Progenitor cell of endocrine pancreas (in vitro differentiated cells): ENCODE results near the gene PGAP6. TPM values are rescaled to one million over a fixed set of nuclear protein-coding genes. Genes with fewer than 3 reads are reported as not detected.
A peak's percentile ranks its signal among the peaks of the same experiment; 100 is the strongest.
"Not testable (repeated sequence)": the region's sequence is repeated elsewhere in the genome, so short reads cannot be mapped to it uniquely, and the experiment has no call there.

Experiments
- DNase-seq: peaks from one replicate; pipeline ENCODE4 v3.0.0; 2021; ENCODE audit warnings: low spot score; ENCODE audit not compliant: unreplicated experiment
- H3K27ac Mint-ChIP-seq: 2 replicates; pipeline ENCODE4 v1.8.0; 2021; ENCODE audit warnings: mild to moderate bottlenecking, moderate library complexity, mixed read lengths
- H3K27me3 Mint-ChIP-seq: 2 replicates; pipeline ENCODE4 v1.8.0; 2021; ENCODE audit warnings: mixed read lengths
- H3K36me3 Mint-ChIP-seq: 2 replicates; pipeline ENCODE4 v1.8.0; 2022; ENCODE audit warnings: mixed read lengths; ENCODE audit not compliant: insufficient read depth
- H3K4me1 Mint-ChIP-seq: 2 replicates; pipeline ENCODE4 v1.8.0; 2021; ENCODE audit warnings: low read depth, mixed read lengths
- H3K4me3 Mint-ChIP-seq: 2 replicates; pipeline ENCODE4 v1.8.0; 2021; ENCODE audit warnings: low read depth, mild to moderate bottlenecking, moderate library complexity, mixed read lengths
- H3K9me3 Mint-ChIP-seq: 2 replicates; pipeline ENCODE4 v1.8.0; 2021; ENCODE audit warnings: low read depth, mixed read lengths
- total RNA-seq: library from RNA; stranded (reverse); gene quantifications from 2 replicates; pipeline ENCODE4 v1.2.1, GENCODE V29; 2021
- TF ChIP-seq, protein P1 (sequence below): fragments of 200-600 bp; sonication (generic); IDR thresholded peaks from one replicate; pipeline ENCODE4 v1.5.0; 2021; ENCODE audit warnings: antibody characterized with exemption, mild to moderate bottlenecking; ENCODE audit not compliant: unreplicated experiment

The PGAP6 gene
- total RNA-seq, 1 donor from 2014 or later: 92.9 TPM

DNA sequence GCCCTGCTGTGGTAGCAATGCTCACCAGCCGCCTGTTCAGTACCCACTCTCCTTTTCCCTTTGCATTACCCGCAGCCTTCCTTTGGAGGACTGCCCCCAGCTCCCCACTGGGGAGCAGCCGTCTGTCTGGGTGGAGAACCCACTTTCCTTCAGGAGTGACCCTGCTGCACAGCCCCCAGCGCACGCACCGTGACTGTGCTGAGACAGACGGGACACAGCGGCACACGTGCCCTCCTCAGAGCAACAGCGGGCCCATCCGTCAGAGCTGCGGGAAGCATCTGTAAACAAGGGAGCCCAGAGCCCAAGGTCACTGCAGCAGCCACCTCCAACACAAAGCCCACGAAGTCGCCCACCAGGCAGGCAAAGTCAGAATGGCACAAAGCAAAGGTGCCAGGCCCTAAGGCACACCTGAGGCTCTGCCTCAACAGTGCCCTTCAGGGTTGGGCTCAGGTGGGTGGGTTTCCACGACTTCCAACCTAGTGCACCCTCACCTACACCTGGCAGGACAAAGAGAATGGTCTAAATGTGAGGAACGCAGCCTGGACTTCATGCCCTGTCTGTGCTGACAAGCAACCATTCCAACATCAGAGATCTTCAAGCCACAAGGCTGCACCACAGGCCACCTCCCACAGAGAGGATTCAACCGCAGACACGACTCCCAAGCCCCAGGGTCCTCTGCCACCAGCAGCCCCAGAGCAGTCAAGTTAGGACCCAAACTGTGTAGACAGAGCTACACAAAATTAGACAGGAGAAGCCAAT, 39.1 kb downstream of the PGAP6 start:
- Mint-ChIP-seq H3K27ac (peak overlapping the region; percentile 14), H3K36me3 (peaks cover 32% of the 10 kb centered on the region), H3K4me3 (no peak overlapping the region), H3K27me3 (no peaks in the 10 kb centered on the region), H3K9me3 (peaks cover 3% of the 10 kb centered on the region), H3K4me1 (peaks cover 2% of the 10 kb centered on the region)
- DNase-seq: no peak
- TF ChIP-seq, protein P1, sequence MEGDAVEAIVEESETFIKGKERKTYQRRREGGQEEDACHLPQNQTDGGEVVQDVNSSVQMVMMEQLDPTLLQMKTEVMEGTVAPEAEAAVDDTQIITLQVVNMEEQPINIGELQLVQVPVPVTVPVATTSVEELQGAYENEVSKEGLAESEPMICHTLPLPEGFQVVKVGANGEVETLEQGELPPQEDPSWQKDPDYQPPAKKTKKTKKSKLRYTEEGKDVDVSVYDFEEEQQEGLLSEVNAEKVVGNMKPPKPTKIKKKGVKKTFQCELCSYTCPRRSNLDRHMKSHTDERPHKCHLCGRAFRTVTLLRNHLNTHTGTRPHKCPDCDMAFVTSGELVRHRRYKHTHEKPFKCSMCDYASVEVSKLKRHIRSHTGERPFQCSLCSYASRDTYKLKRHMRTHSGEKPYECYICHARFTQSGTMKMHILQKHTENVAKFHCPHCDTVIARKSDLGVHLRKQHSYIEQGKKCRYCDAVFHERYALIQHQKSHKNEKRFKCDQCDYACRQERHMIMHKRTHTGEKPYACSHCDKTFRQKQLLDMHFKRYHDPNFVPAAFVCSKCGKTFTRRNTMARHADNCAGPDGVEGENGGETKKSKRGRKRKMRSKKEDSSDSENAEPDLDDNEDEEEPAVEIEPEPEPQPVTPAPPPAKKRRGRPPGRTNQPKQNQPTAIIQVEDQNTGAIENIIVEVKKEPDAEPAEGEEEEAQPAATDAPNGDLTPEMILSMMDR: no peak

- H3K36me3 Mint-ChIP-seq: peaks cover 30% of the 10 kb centered on the region
- not testable (repeated sequence) for DNase-seq, H3K4me1 Mint-ChIP-seq, H3K27ac Mint-ChIP-seq, H3K27me3 Mint-ChIP-seq, H3K9me3 Mint-ChIP-seq, H3K4me3 Mint-ChIP-seq
Observed at GRCh38 chr16:341974-342336, 39.8 kb downstream of the PGAP6 start.

GRCh38 chr16:341095-341973, 40.4 kb downstream of the PGAP6 start:
- H3K27ac Mint-ChIP-seq, H3K4me3 Mint-ChIP-seq, H3K4me1 Mint-ChIP-seq, DNase-seq, H3K27me3 Mint-ChIP-seq, H3K9me3 Mint-ChIP-seq: not testable (repeated sequence)
- peaks cover 29% of the 10 kb centered on the region for H3K36me3 Mint-ChIP-seq

DNA sequence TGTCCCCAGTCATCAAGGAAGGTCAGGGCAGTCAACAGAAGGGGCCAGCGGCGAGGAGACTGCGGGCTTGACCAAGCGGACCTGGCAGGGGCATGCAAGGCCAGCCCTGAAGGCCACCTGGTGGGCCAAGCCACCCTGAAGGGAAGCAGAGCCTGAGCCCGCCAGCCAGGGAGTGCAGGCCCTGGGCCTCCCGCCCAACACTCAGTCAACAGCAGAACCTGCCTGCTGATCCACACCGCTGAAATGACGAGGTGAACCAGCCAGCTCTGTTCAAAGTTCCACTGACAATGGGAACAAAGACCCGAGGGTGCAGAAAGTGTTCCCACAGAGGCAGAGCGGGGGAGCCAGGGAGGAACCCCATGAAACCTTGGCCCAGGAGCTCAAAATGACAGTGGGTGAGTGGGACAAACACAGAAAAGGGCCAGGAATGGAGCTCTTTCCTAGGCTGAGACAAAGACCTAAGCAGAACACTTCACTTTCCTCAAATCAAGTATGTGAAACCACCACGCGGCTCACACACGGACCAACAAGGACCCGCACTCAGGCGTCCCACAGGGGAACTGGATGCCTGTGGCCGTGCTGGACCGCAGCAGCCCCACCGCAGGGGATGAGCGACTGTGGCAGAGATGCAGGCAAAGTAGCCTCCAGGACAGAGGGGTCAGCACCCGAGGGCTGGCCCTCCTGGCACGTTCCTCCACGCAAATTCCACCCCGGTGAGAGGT, 41.2 kb downstream of the PGAP6 start:
- H3K27ac Mint-ChIP-seq: peak overlapping the region; percentile 52
- no peak overlapping the region for H3K4me3 Mint-ChIP-seq
- DNase-seq: no peak
- peaks cover 22% of the 10 kb centered on the region for H3K36me3 Mint-ChIP-seq
- peaks cover 3% of the 10 kb centered on the region for H3K9me3 Mint-ChIP-seq
- H3K27me3 Mint-ChIP-seq: no peaks in the 10 kb centered on the region
- TF ChIP-seq, protein P1: no peak
- H3K4me1 Mint-ChIP-seq: peaks cover 2% of the 10 kb centered on the region

- Mint-ChIP-seq H3K4me1 (peaks cover 2% of the 10 kb centered on the region), H3K4me3 (no peak overlapping the region), H3K27me3 (no peaks in the 10 kb centered on the region), H3K36me3 (peaks cover 16% of the 10 kb centered on the region), H3K27ac (no peak overlapping the region), H3K9me3 (peaks cover 3% of the 10 kb centered on the region)
- DNase-seq: no peak
- TF ChIP-seq, protein P1: no peak
Observed at GRCh38 chr16:339680-340079, 42.1 kb downstream of the PGAP6 start.

- DNase-seq: no peak
- Mint-ChIP-seq H3K36me3 (peaks cover 14% of the 10 kb centered on the region), H3K9me3 (peaks cover 3% of the 10 kb centered on the region)
Observed at GRCh38 chr16:337975-338575, 43.7 kb downstream of the PGAP6 start.

More at GRCh38 chr16:337975-338575, 43.7 kb downstream of the PGAP6 start:
- no peak overlapping the region for H3K27ac Mint-ChIP-seq
- no peak overlapping the region for H3K4me3 Mint-ChIP-seq
- TF ChIP-seq, protein P1: no peak
- no peaks in the 10 kb centered on the region for H3K27me3 Mint-ChIP-seq
- peaks cover 2% of the 10 kb centered on the region for H3K4me1 Mint-ChIP-seq
